ENCODE results near the gene ACTRT2. TPM values are rescaled to one million over a fixed set of nuclear protein-coding genes. Genes with fewer than 3 reads are reported as not detected.

Gene ACTRT2
- total RNA-seq, 2 donors from 2014 or later: not detected

DNA sequence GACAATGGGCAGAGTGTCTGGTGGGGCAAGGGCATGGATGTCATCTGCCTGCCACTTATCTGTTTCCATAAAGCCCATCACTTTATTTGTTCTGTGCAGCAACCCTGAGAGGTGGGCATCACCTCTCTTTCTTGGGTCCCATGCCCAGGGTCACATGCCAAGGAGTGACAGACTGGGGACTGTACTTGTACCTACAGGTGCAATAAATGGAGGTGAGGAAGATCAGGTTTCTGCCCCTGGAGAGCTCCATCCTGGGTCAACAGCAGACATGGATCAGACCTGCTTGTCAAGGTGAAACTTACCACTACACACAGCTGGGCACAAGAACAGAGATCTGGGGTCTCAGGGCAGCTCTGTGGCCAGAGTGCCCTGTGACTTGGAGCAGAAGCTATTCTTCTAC lies 29.3 kb downstream of the ACTRT2 start:
- Histone ChIP-seq H3K4me3 (no peak overlapping the region), H3K27me3 (no peaks in the 10 kb centered on the region), H3K4me1 (no peaks in the 10 kb centered on the region), H3K9me3 (no peaks in the 10 kb centered on the region), H3K27ac (no peak overlapping the region), H3K36me3 (replicated peaks in 1 of 2; ENCODE audit: insufficient read depth in 1 of 2, low read depth in 2 of 2) (no peaks in the 10 kb centered on the region)
- DNase-seq (no peak), ATAC-seq (no peak)
- intact Hi-C loops (cut with DNase I): no loop called here
- TF ChIP-seq CTCF (IDR thresholded peaks at IDR 0.05) (no peak), POLR2A (IDR thresholded peaks at IDR 0.05) (no peak)

DNA sequence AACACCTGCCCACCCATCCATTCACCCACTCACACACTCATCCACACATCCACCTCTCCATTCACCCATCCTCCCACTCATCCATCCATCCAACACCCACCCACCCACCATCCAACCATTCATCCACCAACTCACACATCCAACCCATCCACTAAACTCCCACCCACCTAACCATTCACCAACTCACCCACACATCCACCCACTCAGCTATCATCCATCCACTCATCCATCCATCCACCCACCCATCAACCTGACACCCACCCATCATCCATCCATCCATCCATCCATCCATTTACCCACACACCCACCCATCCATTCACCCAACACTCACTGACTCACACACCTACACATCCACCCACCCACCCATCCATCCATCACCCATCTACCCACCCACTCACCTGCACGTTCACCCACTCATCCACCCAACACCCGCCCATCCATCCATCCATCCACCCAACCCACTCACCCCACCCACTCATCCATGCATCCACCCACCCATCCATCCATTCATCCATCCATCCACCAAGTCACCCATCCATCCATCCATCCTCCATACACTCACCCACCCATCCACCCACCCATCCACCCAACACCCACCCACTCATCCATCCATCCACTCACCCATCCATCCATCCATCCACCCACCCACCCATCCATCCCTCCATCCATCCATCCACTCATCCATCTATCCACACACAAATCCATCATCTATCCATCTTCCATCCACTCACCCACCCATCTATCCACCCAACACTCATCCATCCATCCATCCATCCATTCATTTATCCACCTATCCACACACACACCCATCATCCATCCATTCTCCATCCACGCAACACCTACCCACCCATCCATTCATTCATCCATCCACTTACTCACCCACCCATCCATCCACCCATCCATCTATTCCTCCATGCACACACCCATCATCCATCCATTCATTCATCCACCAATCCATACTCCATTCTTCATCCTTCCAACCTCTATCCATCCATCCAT lies 30.3 kb downstream of the ACTRT2 start:
- no peaks in the 10 kb centered on the region for H3K36me3 ChIP-seq (replicated peaks in 1 of 2; ENCODE audit: insufficient read depth in 1 of 2, low read depth in 2 of 2)
- H3K27me3 ChIP-seq: no peaks in the 10 kb centered on the region
- H3K9me3 ChIP-seq: no peaks in the 10 kb centered on the region
- ATAC-seq (no peak), DNase-seq (no peak)
- no peak for TF ChIP-seq CTCF (IDR thresholded peaks at IDR 0.05)
- no peak for TF ChIP-seq POLR2A (IDR thresholded peaks at IDR 0.05)
- WGBS, 2 donors: 80 to 82% methylated on average over 3 of the region's 3 CpGs
- H3K4me1 ChIP-seq: no peaks in the 10 kb centered on the region
- intact Hi-C loops (cut with DNase I): no loop called here
- H3K27ac ChIP-seq: no peak overlapping the region
- H3K4me3 ChIP-seq: no peak overlapping the region

DNA sequence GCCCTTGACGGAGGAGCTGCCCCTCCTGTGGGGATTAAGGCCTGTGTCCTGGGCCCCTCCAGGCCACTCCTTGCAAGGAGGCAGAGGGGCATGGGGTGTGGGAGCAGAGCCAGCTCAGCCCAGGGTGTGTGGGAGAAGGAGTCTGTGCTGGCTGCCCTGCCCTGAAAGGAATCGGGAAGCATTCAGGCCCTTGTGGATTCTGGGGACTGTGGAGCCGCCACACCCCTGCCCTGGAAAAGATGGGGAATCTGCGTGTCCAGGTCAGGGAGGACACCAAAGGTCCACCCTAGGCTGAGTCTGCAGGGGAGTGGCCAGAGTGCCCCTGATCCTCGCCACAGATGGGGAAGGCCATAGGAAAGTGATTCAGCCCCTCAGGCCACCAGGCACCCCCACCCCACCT lies 31.2 kb downstream of the ACTRT2 start:
- intact Hi-C loops (cut with DNase I): no loop called here
- TF ChIP-seq CTCF (IDR thresholded peaks at IDR 0.05): no peak
- TF ChIP-seq POLR2A (IDR thresholded peaks at IDR 0.05): no peak
- no peaks in the 10 kb centered on the region for H3K27me3 ChIP-seq
- H3K36me3 ChIP-seq (replicated peaks in 1 of 2; ENCODE audit: insufficient read depth in 1 of 2, low read depth in 2 of 2): no peaks in the 10 kb centered on the region
- H3K9me3 ChIP-seq: no peaks in the 10 kb centered on the region
- no peak overlapping the region for H3K4me3 ChIP-seq
- no peaks in the 10 kb centered on the region for H3K4me1 ChIP-seq
- ATAC-seq: no peak
- 85 to 90% methylated on average over 4 to 5 of the region's 5 CpGs for WGBS, 2 donors
- H3K27ac ChIP-seq: no peak overlapping the region
- DNase-seq: peak in 1 of 4 donors; percentile 1

DNA sequence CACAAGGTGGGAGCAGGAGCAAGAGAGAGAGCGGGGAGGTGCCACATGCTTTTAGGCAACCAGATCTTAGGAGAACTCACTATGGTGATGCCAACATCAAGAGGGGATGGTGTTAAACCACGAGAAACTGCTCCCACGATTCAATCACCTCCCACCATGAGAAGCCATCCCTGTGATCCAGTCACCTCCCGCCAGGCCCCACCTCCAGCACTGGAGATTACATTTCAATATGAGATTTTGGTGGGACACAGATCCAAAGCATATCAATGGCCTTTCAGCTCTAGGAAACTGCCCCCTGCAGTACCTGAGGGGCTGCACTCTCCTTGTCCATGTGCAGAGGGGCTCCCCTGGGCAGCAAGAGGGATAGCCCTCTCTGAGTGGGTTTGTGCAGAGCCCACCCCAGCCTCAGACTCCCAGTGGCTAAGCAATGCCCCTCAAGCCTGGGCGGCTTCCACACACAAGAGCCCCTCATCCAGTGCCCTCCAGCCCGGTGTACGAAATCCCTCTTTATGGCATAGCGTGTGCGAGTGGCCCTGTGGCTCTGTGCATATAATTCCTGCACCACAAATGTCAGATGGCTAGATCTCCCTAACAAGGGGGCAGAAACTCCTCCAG lies 32.2 kb downstream of the ACTRT2 start:
- no peak overlapping the region for H3K4me3 ChIP-seq
- no peak for ATAC-seq
- DNase-seq: no peak
- H3K27ac ChIP-seq: no peak overlapping the region
- TF ChIP-seq CTCF (IDR thresholded peaks at IDR 0.05): no peak
- no peak for TF ChIP-seq POLR2A (IDR thresholded peaks at IDR 0.05)
- no peaks in the 10 kb centered on the region for H3K9me3 ChIP-seq
- no peaks in the 10 kb centered on the region for H3K27me3 ChIP-seq
- no peaks in the 10 kb centered on the region for H3K36me3 ChIP-seq (replicated peaks in 1 of 2; ENCODE audit: insufficient read depth in 1 of 2, low read depth in 2 of 2)
- no peaks in the 10 kb centered on the region for H3K4me1 ChIP-seq
- WGBS, 2 donors: 93 to 96% methylated on average over 6 to 9 of the region's 9 CpGs
- intact Hi-C loops (cut with DNase I): no loop called here
